Measurements from ENCODE around the gene FCGR2B.

Gene FCGR2B

GRCh38 chr1:161702250-161702649 lies 39.3 kb downstream of the FCGR2B start:
- H3K36me3 ChIP-seq (ENCODE audit: insufficient read depth, insufficient read length, low read length), result no peaks in the 10 kb centered on the region
- H3K4me3 ChIP-seq (ENCODE audit: insufficient read length, low read depth), result no peak overlapping the region
- no peak for TF ChIP-seq ZNF274 (IDR thresholded peaks at IDR 0.05; ENCODE audit: low read depth, low read length)
- no peak for TF ChIP-seq SUZ12 (IDR thresholded peaks at IDR 0.05; ENCODE audit: extremely low read depth, insufficient read depth, insufficient read length)
- no peak for TF ChIP-seq YY1 (IDR thresholded peaks at IDR 0.05; ENCODE audit: insufficient read depth, insufficient read length)
- no peaks in the 10 kb centered on the region for H3K27me3 ChIP-seq (ENCODE audit: insufficient read depth, insufficient read length)
- no peaks in the 10 kb centered on the region for H3K4me1 ChIP-seq (ENCODE audit: insufficient read depth, insufficient read length)
- DNase-seq (ENCODE audit: low read depth, low spot score), result no peak
- no peak overlapping the region for H3K9ac ChIP-seq (ENCODE audit: insufficient read length, low read depth)
- no peaks in the 10 kb centered on the region for H3K9me3 ChIP-seq (ENCODE audit: insufficient read depth, low read length)

- no peaks in the 10 kb centered on the region for H3K4me1 ChIP-seq (ENCODE audit: insufficient read depth, insufficient read length)
- DNase-seq (ENCODE audit: low read depth, low spot score), result no peak
- H3K36me3 ChIP-seq (ENCODE audit: insufficient read depth, insufficient read length, low read length), result no peaks in the 10 kb centered on the region
- no peak overlapping the region for H3K4me3 ChIP-seq (ENCODE audit: insufficient read length, low read depth)
- no peak for TF ChIP-seq SUZ12 (IDR thresholded peaks at IDR 0.05; ENCODE audit: extremely low read depth, insufficient read depth, insufficient read length)
- TF ChIP-seq YY1 (IDR thresholded peaks at IDR 0.05; ENCODE audit: insufficient read depth, insufficient read length), result no peak
- TF ChIP-seq ZNF274 (IDR thresholded peaks at IDR 0.05; ENCODE audit: low read depth, low read length), result no peak
- H3K9me3 ChIP-seq (ENCODE audit: insufficient read depth, low read length), result no peaks in the 10 kb centered on the region
- H3K27me3 ChIP-seq (ENCODE audit: insufficient read depth, insufficient read length), result no peaks in the 10 kb centered on the region
- no peak overlapping the region for H3K9ac ChIP-seq (ENCODE audit: insufficient read length, low read depth)
Measured at GRCh38 chr1:161705537-161705936, 42.6 kb downstream of the FCGR2B start.

- Histone ChIP-seq H3K4me1 (ENCODE audit: insufficient read depth, insufficient read length) (no peaks in the 10 kb centered on the region), H3K27me3 (ENCODE audit: insufficient read depth, insufficient read length) (no peaks in the 10 kb centered on the region), H3K36me3 (ENCODE audit: insufficient read depth, insufficient read length, low read length) (no peaks in the 10 kb centered on the region), H3K9me3 (ENCODE audit: insufficient read depth, low read length) (no peaks in the 10 kb centered on the region), H3K9ac (ENCODE audit: insufficient read length, low read depth) (no peak overlapping the region), H3K4me3 (ENCODE audit: insufficient read length, low read depth) (no peak overlapping the region)
- DNase-seq (ENCODE audit: low read depth, low spot score), result no peak
- TF ChIP-seq SUZ12 (IDR thresholded peaks at IDR 0.05; ENCODE audit: extremely low read depth, insufficient read depth, insufficient read length) (no peak), ZNF274 (IDR thresholded peaks at IDR 0.05; ENCODE audit: low read depth, low read length) (no peak), YY1 (IDR thresholded peaks at IDR 0.05; ENCODE audit: insufficient read depth, insufficient read length) (no peak)
Measured at GRCh38 chr1:161706113-161706481, 43.2 kb downstream of the FCGR2B start.

GRCh38 chr1:161706482-161707347 lies 43.8 kb downstream of the FCGR2B start, which contains the start of gene FCRLA:
Gene FCRLA, plus strand, starts transcription at chr1:161707229. Its CDS starts 36 bp downstream, at chr1:161707265.
- no peak within 1 kb of the TSS for H3K9ac ChIP-seq (ENCODE audit: insufficient read length, low read depth)
- no peaks in the 10 kb centered on the region for H3K27me3 ChIP-seq (ENCODE audit: insufficient read depth, insufficient read length)
- DNase-seq (ENCODE audit: low read depth, low spot score), result no peak
- H3K36me3 ChIP-seq (ENCODE audit: insufficient read depth, insufficient read length, low read length), result no peaks in the 10 kb centered on the region
- no peak for TF ChIP-seq YY1 (IDR thresholded peaks at IDR 0.05; ENCODE audit: insufficient read depth, insufficient read length)
- no peaks in the 10 kb centered on the region for H3K9me3 ChIP-seq (ENCODE audit: insufficient read depth, low read length)
- no peaks in the 10 kb centered on the region for H3K4me1 ChIP-seq (ENCODE audit: insufficient read depth, insufficient read length)
- no peak within 1 kb of the TSS for H3K4me3 ChIP-seq (ENCODE audit: insufficient read length, low read depth)

- no peak overlapping the region for H3K9ac ChIP-seq (ENCODE audit: insufficient read length, low read depth)
- no peaks in the 10 kb centered on the region for H3K36me3 ChIP-seq (ENCODE audit: insufficient read depth, insufficient read length, low read length)
- no peaks in the 10 kb centered on the region for H3K9me3 ChIP-seq (ENCODE audit: insufficient read depth, low read length)
- TF ChIP-seq ZNF274 (IDR thresholded peaks at IDR 0.05; ENCODE audit: low read depth, low read length), result no peak
- no peak for TF ChIP-seq YY1 (IDR thresholded peaks at IDR 0.05; ENCODE audit: insufficient read depth, insufficient read length)
- no peak for TF ChIP-seq SUZ12 (IDR thresholded peaks at IDR 0.05; ENCODE audit: extremely low read depth, insufficient read depth, insufficient read length)
- no peaks in the 10 kb centered on the region for H3K27me3 ChIP-seq (ENCODE audit: insufficient read depth, insufficient read length)
- DNase-seq (ENCODE audit: low read depth, low spot score), result no peak
- no peak overlapping the region for H3K4me3 ChIP-seq (ENCODE audit: insufficient read length, low read depth)
- H3K4me1 ChIP-seq (ENCODE audit: insufficient read depth, insufficient read length), result no peaks in the 10 kb centered on the region
Measured at GRCh38 chr1:161707503-161707902, 44.6 kb downstream of the FCGR2B start.

- H3K9me3 ChIP-seq (ENCODE audit: insufficient read depth, low read length), result no peaks in the 10 kb centered on the region
- DNase-seq (ENCODE audit: low read depth, low spot score), result no peak
- no peak overlapping the region for H3K4me3 ChIP-seq (ENCODE audit: insufficient read length, low read depth)
- no peak overlapping the region for H3K9ac ChIP-seq (ENCODE audit: insufficient read length, low read depth)
- H3K4me1 ChIP-seq (ENCODE audit: insufficient read depth, insufficient read length), result no peaks in the 10 kb centered on the region
- no peaks in the 10 kb centered on the region for H3K27me3 ChIP-seq (ENCODE audit: insufficient read depth, insufficient read length)
- TF ChIP-seq ZNF274 (IDR thresholded peaks at IDR 0.05; ENCODE audit: low read depth, low read length) (no peak), YY1 (IDR thresholded peaks at IDR 0.05; ENCODE audit: insufficient read depth, insufficient read length) (no peak), SUZ12 (IDR thresholded peaks at IDR 0.05; ENCODE audit: extremely low read depth, insufficient read depth, insufficient read length) (no peak)
- H3K36me3 ChIP-seq (ENCODE audit: insufficient read depth, insufficient read length, low read length), result no peaks in the 10 kb centered on the region
Measured at GRCh38 chr1:161709373-161709772, 46.4 kb downstream of the FCGR2B start.

GRCh38 chr1:161710560-161710959 lies 47.6 kb downstream of the FCGR2B start:
- H3K9me3 ChIP-seq (ENCODE audit: insufficient read depth, low read length), result no peaks in the 10 kb centered on the region
- no peak for DNase-seq (ENCODE audit: low read depth, low spot score)
- no peak overlapping the region for H3K4me3 ChIP-seq (ENCODE audit: insufficient read length, low read depth)
- TF ChIP-seq YY1 (IDR thresholded peaks at IDR 0.05; ENCODE audit: insufficient read depth, insufficient read length) (no peak), ZNF274 (IDR thresholded peaks at IDR 0.05; ENCODE audit: low read depth, low read length) (no peak), SUZ12 (IDR thresholded peaks at IDR 0.05; ENCODE audit: extremely low read depth, insufficient read depth, insufficient read length) (no peak)
- no peak overlapping the region for H3K9ac ChIP-seq (ENCODE audit: insufficient read length, low read depth)
- H3K36me3 ChIP-seq (ENCODE audit: insufficient read depth, insufficient read length, low read length), result no peaks in the 10 kb centered on the region
- H3K4me1 ChIP-seq (ENCODE audit: insufficient read depth, insufficient read length), result no peaks in the 10 kb centered on the region
- H3K27me3 ChIP-seq (ENCODE audit: insufficient read depth, insufficient read length), result no peaks in the 10 kb centered on the region

Measured in NT2/D1 (cell line).